HepG2 (cell line): Measurements from ENCODE around the gene MB21D2. TPM values are rescaled to one million over a fixed set of nuclear protein-coding genes. Genes with fewer than 3 reads are reported as not detected.

ENCODE experiments used
- ATAC-seq: fragments of 200-7000 bp; cut with Tn5 transposase; 3 replicates; pipeline ENCODE4 v1.9.1; 2020; ENCODE audit warnings: mild to moderate bottlenecking, moderate library complexity
- BruUV-seq: library from RNA; stranded (reverse); fragments of 400-500 nt; replicated peaks from 2 replicates; lab custom pipeline; 2021; lab: Mats Ljungman, UMichigan
- CTCF ChIA-PET: fragments of 300-600 bp; formaldehyde crosslinking; extraction: SDS; loops from one replicate; lab custom pipeline; 2021; ENCODE audit warnings: low total read pairs, inconsistent platforms, low intra/inter-chr PET ratio; lab: Yijun Ruan, JAX
- POLR2A ChIA-PET: fragments of 350-600 bp; sonication (Branson Sonifier 250); formaldehyde crosslinking; loops from one replicate; lab custom pipeline; 2020; ENCODE audit warnings: antibody characterized with exemption, inconsistent platforms; lab: Yijun Ruan, JAX
- DNase-seq: peaks from one replicate; pipeline ENCODE4 v3.0.0-alpha.2; 2015; ENCODE audit warnings: low spot score
- FAIRE-seq: peaks from 3 replicates; lab custom pipeline; 2011; peaks lifted over from hg19 to GRCh38; lab: Jason Lieb, UNC
- H2AFZ ChIP-seq: one replicate; pipeline ENCODE4 v1.6.1; 2011; ENCODE audit warnings: low read length, inconsistent platforms
- H3K27ac ChIP-seq: fragments of 300-600 bp; 3 replicates; pipeline ENCODE4 v1.8.0; 2011; ENCODE audit warnings: mixed run types, mild to moderate bottlenecking, mixed read lengths, low read length, inconsistent platforms; ENCODE audit not compliant: insufficient read depth; ENCODE audit errors: extremely low read length
- H3K27me3 ChIP-seq, 2 experiments: fragments of 200-600 bp in 1 of 2; 2 replicates in 1 of 2; 3 replicates in 1 of 2; pipeline versions ENCODE4 v1.6.0 to v1.8.0; 2011; ENCODE audit warnings: low read length in 2 of 2, mild to moderate bottlenecking in 2 of 2, moderate library complexity in 2 of 2, inconsistent platforms in 1 of 2; ENCODE audit not compliant: insufficient read depth in 2 of 2, control insufficient read depth in 1 of 2
- H3K36me3 ChIP-seq, 2 experiments: fragments of 200-600 bp in 1 of 2; replicated peaks in 1 of 2; 2 replicates in 1 of 2; 3 replicates in 1 of 2; pipeline versions ENCODE4 v1.5.1 to v1.8.0; 2011; ENCODE audit warnings: low read length in 2 of 2, inconsistent platforms in 1 of 2; ENCODE audit not compliant: insufficient read depth in 2 of 2, control insufficient read depth in 1 of 2
- H3K4me1 ChIP-seq: 2 replicates; pipeline ENCODE4 v1.5.1; 2012; ENCODE audit warnings: low read length, inconsistent platforms; ENCODE audit not compliant: insufficient read depth
- H3K4me2 ChIP-seq: 2 replicates; pipeline ENCODE4 v1.6.0; 2011; ENCODE audit warnings: low read depth, low read length, inconsistent platforms
- H3K4me3 ChIP-seq, 3 experiments: fragments of 200-600 bp in 1 of 3; sonication (generic), shearing (Covaris generic) in 1 of 3; replicated peaks in 1 of 3; 2 replicates each; pipeline ENCODE4 v1.5.1; 2011 to 2016; ENCODE audit warnings: low read length in 3 of 3, inconsistent platforms in 2 of 3, low read depth in 2 of 3, mild to moderate bottlenecking in 2 of 3, control low read depth in 1 of 3, mixed read lengths in 1 of 3; ENCODE audit not compliant: insufficient read depth in 1 of 3
- H3K79me2 ChIP-seq: one replicate; pipeline ENCODE4 v1.6.1; 2011; ENCODE audit warnings: low read length, inconsistent platforms; ENCODE audit not compliant: insufficient read depth
- H3K9ac ChIP-seq: 2 replicates; pipeline ENCODE4 v1.6.0; 2011; ENCODE audit warnings: mild to moderate bottlenecking, low read depth, low read length, inconsistent platforms; ENCODE audit not compliant: insufficient read depth
- H3K9me3 ChIP-seq: 2 replicates; pipeline ENCODE4 v1.5.1; 2012; ENCODE audit warnings: mild to moderate bottlenecking, low read length
- H4K20me1 ChIP-seq: 2 replicates; pipeline ENCODE4 v1.6.0; 2011; ENCODE audit warnings: inconsistent platforms, mild to moderate bottlenecking, low read length, moderate library complexity; ENCODE audit not compliant: insufficient read depth
- GATAD1 ChIP-seq: IDR thresholded peaks from 2 replicates; pipeline ENCODE4 v1.6.1; 2016; ENCODE audit warnings: missing genetic modification reagents, missing compliant biosample characterization
- HNF4A ChIP-seq: sonication (generic); formaldehyde crosslinking; IDR thresholded peaks from 2 replicates; pipeline ENCODE4 v1.4.0; 2020; ENCODE audit warnings: missing genetic modification reagents
- MIER3 ChIP-seq: IDR thresholded peaks from 2 replicates; pipeline ENCODE4 v1.6.1; 2016; ENCODE audit warnings: missing compliant biosample characterization, borderline replicate concordance
- MLLT10 ChIP-seq: sonication (generic); formaldehyde crosslinking; IDR thresholded peaks from 2 replicates; pipeline ENCODE4 v1.4.0; 2020; ENCODE audit warnings: missing genetic modification reagents
- MYNN ChIP-seq: sonication (generic); formaldehyde crosslinking; IDR thresholded peaks from 2 replicates; pipeline ENCODE4 v1.4.0; 2020; ENCODE audit warnings: mild to moderate bottlenecking, low read depth, missing genetic modification reagents
- SNAPC5 ChIP-seq: sonication (generic); formaldehyde crosslinking; IDR thresholded peaks from 2 replicates; pipeline ENCODE4 v1.8.1; 2023; ENCODE audit warnings: mild to moderate bottlenecking, missing genetic modification reagents, borderline replicate concordance
- TRAFD1 ChIP-seq: sonication (generic); formaldehyde crosslinking; IDR thresholded peaks from 2 replicates; pipeline ENCODE4 v1.5.1; 2020; ENCODE audit warnings: missing genetic modification reagents, mild to moderate bottlenecking, borderline replicate concordance
- ZNF12 ChIP-seq: sonication (generic); formaldehyde crosslinking; IDR thresholded peaks from 2 replicates; pipeline ENCODE4 v1.5.0; 2020; ENCODE audit warnings: missing genetic modification reagents
- ZNF30 ChIP-seq: sonication (generic); formaldehyde crosslinking; IDR thresholded peaks from 2 replicates; pipeline ENCODE4 v1.5.0; 2020; ENCODE audit warnings: mild to moderate bottlenecking, missing genetic modification reagents
- ZNF335 ChIP-seq: sonication (generic); formaldehyde crosslinking; IDR thresholded peaks from 2 replicates; pipeline ENCODE4 v1.4.0; 2020; ENCODE audit warnings: missing genetic modification reagents
- ZNF7 ChIP-seq: IDR thresholded peaks from 2 replicates; pipeline ENCODE4 v1.6.1; 2016; ENCODE audit warnings: missing biosample characterization, missing genetic modification reagents
- WGBS: methylation state at CpG from one replicate; pipeline ENCODE4 v1.1.6; 2017; ENCODE audit warnings: low lambda C conversion rate; 5-methylcytosine and 5-hydroxymethylcytosine counted together
- in situ Hi-C: cut with HindIII; loops from 2 replicates; pipeline ENCODE4 v1.10.0; 2017; ENCODE audit warnings: low pct_unique_long_range_greater_than_20kb; ENCODE audit not compliant: extremely low pct_ligation_motif_present
- intact Hi-C: fragments of 100-400 bp; cut with micrococcal nuclease; formaldehyde crosslinking; loops from one replicate; pipeline ENCODE4 v1.10.0; 2022; ENCODE audit not compliant: unreplicated experiment
- polyA plus RNA-seq, 8 experiments: library from polyadenylated mRNA; depleted of rRNA in 3 of 8; stranded (reverse) in 7 of 8; unstranded in 1 of 8; fragments of >200 nt; fragmentation: Illumina TruSeq in 4 of 8; extraction: Trizol in 4 of 8; gene quantifications; 2 replicates each; pipeline versions ENCODE4 v1.2.1 to v1.2.3, GENCODE V29; 2011 to 2016; ENCODE audit warnings: low read depth in 4 of 8, missing spikeins in 1 of 8, mixed read lengths in 1 of 8; ENCODE audit not compliant: insufficient read depth in 1 of 8
- total RNA-seq, 5 experiments: library from RNA; depleted of rRNA; stranded (reverse); fragments of >200 nt; fragmentation: Illumina TruSeq; extraction: Trizol; gene quantifications; 2 replicates each; pipeline ENCODE4 v1.2.3, GENCODE V29; 2016; ENCODE audit warnings: low read depth in 1 of 5
- TF ChIP-seq, protein P1 (sequence below): sonication (generic); formaldehyde crosslinking; IDR thresholded peaks from 2 replicates; pipeline ENCODE4 v1.4.0; 2020; ENCODE audit warnings: missing genetic modification reagents

The MB21D2 gene
- total and polyA plus RNA-seq, 2 of the 13 experiments (the other 11 are each of a cell fraction or from before 2014, with no cell fraction given) = 0.90 to 1.6 TPM

GRCh38 chr3:192861972-192862371, 55.7 kb downstream of the MB21D2 start:
- 68% methylated on average over 2 of the region's 2 CpGs for WGBS
- H3K4me1 ChIP-seq = no peaks in the 10 kb centered on the region
- no peak overlapping the region for H3K27ac ChIP-seq
- no peaks in the 10 kb centered on the region for H3K27me3 ChIP-seq
- H3K9me3 ChIP-seq = no peaks in the 10 kb centered on the region
- no peak for ATAC-seq
- no peak overlapping the region for H3K9ac ChIP-seq
- H3K79me2 ChIP-seq = no peaks in the 10 kb centered on the region
- POLR2A ChIA-PET = no interaction called here
- FAIRE-seq = no peak
- no peak overlapping the region for H3K4me2 ChIP-seq
- H4K20me1 ChIP-seq = no peaks in the 10 kb centered on the region
- no peaks in the 10 kb centered on the region for H3K36me3 ChIP-seq
- no peak overlapping the region for H2AFZ ChIP-seq
- CTCF ChIA-PET = no interaction called here
- in situ Hi-C loops = no loop called here
- intact Hi-C loops = no loop called here
- TF ChIP-seq MLLT10 (CRISPR knock-in tag) = no peak
- TF ChIP-seq HNF4A = no peak
- no peak for TF ChIP-seq MYNN (CRISPR knock-in tag)
- no peak for TF ChIP-seq MIER3 (CRISPR knock-in tag)
- TF ChIP-seq TRAFD1 (CRISPR knock-in tag) = no peak
- TF ChIP-seq ZNF12 (CRISPR knock-in tag) = no peak
- TF ChIP-seq, protein P1, sequence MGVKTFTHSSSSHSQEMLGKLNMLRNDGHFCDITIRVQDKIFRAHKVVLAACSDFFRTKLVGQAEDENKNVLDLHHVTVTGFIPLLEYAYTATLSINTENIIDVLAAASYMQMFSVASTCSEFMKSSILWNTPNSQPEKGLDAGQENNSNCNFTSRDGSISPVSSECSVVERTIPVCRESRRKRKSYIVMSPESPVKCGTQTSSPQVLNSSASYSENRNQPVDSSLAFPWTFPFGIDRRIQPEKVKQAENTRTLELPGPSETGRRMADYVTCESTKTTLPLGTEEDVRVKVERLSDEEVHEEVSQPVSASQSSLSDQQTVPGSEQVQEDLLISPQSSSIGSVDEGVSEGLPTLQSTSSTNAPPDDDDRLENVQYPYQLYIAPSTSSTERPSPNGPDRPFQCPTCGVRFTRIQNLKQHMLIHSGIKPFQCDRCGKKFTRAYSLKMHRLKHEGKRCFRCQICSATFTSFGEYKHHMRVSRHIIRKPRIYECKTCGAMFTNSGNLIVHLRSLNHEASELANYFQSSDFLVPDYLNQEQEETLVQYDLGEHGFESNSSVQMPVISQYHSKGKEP (CRISPR knock-in tag) = no peak
- no peak for TF ChIP-seq ZNF335 (CRISPR knock-in tag)
- no peak for TF ChIP-seq SNAPC5 (CRISPR knock-in tag)
- TF ChIP-seq GATAD1 = no peak
- TF ChIP-seq ZNF7 = no peak
- TF ChIP-seq ZNF30 (CRISPR knock-in tag) = no peak
- TF ChIP-seq, all 625 proteins: peak for 0
- no peak for DNase-seq
- no TSS peak for BruUV-seq
- no peak overlapping the region for H3K4me3 ChIP-seq
